ENCODE results near the gene LYPD4.

- TF ChIP-seq POLR2A (IDR thresholded peaks at IDR 0.05) (no peak), CTCF (IDR thresholded peaks at IDR 0.05) (no peak), EP300 (IDR thresholded peaks at IDR 0.05) (no peak)
Measured at GRCh38 chr19:41811036-41811435, 33.4 kb downstream of the LYPD4 start.
